SIG-M5 (cell line): Measurements from ENCODE around the gene RAPGEF4.

Experiments used
- DNase-seq: peaks from one replicate; lab custom pipeline; 2025; lab: John Stamatoyannopoulos, UW

The RAPGEF4 gene

DNA sequence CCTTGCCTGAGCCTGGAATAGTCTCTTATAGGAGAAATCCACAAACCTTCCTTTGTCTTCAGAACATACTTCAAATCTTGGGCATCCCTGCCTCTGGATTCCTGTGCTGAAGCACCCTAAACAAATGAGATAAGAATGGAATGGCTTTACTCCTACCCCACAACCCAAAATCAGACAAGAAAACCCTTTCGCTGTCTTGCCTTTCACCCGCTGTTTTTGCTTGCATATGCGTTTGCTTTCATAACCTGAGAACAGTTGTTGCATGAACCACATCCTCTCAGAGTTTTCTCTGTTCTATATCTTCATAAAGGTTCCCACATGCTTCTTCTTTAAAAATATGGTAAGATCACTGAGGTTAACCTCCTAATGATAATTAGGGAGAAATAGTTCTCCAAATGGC is 207.9 kb downstream of the RAPGEF4 start:
- no peak for DNase-seq

DNA sequence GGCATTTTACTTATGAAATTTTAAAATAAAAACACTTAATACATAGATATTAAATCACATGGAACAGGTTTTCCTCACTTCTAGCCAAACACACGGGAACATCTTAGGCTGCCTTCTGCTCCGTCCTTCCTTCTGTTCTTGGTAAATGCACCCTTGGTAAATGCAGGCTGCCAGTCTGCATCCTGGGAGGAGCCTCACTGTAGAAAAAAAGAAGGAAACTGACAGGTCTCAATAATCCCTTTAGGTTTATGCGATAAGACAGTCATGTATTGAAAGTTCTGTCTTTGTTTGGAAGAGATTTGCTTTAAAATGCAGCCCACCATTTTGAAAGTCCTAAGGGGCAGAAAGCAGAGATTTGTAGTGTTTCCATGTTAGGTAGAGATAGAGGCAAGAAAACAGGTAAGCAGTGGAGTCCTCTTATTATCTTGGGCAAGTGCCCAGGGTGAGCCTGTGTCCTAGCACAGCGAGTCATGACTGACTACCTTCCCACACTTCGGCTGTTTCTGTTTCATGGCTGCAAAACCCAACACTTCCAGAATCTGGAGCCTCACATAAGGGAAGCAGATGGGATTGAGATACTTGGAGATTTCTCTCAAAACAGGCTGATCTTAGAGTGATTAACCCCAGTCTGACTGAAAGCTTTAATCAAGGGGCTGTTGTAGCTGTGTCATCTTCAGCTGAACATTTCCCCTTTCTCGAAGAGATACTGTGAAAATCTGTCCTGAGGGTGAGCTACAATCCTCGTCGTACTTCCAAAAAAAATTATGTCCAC is 208.6 kb downstream of the RAPGEF4 start:
- DNase-seq = no peak

GRCh38 chr2:172944794-172945509 is 209.3 kb downstream of the RAPGEF4 start:
- DNase-seq = no peak

GRCh38 chr2:172945510-172945850 is 209.8 kb downstream of the RAPGEF4 start:
- no peak for DNase-seq

- DNase-seq = no peak
Observed at GRCh38 chr2:172947461-172948153, 212.0 kb downstream of the RAPGEF4 start.

DNA sequence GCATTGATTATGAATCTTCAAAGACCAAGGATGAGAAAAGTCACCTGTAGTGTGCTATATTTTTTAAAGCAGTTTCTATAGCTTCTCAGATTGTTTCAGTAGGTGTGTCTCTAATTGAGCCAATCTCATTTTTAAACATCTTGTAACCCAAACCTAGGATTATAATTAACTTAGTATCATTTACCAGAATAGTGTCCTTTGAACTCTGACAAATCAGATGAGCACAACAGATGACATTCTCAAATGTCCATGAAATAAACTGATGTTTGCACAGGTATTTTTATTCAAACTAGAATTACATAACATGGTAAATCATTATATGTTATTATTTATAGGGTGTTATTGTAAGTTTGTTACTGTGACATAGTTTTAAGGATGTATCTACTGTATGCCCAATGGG is 213.9 kb downstream of the RAPGEF4 start:
- DNase-seq = no peak

DNA sequence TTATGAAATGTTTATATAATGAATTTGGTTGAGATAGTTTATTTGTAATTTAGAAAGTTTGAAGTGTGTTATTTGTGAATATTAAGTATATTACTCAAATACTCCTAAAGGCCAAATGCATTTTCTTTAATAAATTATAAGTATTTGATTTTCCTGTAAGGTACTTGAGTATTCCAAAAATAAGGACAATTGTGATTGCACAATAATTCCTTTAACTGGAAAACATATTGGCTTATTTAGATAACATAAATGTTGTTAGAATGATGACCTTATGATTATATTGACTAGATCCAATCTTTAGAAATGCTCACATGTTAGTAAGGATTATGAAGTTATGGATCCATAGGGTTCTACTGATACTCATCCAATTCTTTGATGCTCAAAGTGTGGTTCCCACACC is 214.9 kb downstream of the RAPGEF4 start:
- no peak for DNase-seq

- no peak for DNase-seq
Observed at GRCh38 chr2:172951554-172951953, 215.9 kb downstream of the RAPGEF4 start.

DNA sequence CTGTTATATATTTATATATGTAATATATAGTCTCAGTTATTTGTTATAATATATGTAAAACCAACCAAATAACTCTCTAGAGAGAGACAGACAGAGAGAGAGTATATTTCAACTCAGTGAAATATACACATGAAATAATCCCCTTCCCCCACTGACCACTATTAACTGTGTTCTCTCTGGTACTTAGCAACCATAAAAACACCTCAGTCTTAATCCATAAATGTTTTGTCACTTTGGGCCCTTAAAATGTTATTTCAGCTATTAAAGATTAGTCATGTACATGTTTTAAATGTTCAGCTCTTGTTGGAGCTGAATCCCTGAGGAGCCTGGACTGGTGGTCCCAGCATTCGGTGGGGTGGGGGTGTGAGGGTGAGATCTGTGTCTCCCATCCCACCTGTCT is 217.8 kb downstream of the RAPGEF4 start:
- no peak for DNase-seq

GRCh38 chr2:172953970-172954852 is 218.6 kb downstream of the RAPGEF4 start:
- no peak for DNase-seq

DNA sequence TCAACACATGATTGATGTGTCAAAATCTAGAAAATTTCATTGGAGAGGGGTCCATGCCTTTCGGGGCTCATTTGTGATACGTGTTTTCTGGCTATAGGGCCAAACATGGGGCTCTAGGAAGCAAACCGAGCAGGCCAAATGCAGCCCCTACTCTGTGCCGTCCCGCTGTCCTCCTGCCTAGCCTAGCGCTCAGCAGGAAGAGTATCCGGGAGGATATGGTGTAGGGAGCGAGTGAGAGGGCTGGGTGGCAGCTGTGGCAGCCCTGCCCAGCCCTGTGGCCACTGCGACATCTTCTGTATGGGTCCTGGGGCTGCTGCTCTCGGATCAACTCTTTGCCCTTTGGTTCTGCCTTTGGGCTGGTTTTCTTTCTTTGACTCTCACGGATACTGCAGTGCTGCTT is 219.9 kb downstream of the RAPGEF4 start:
- no peak for DNase-seq

- no peak for DNase-seq
Observed at GRCh38 chr2:172957734-172958133, 222.1 kb downstream of the RAPGEF4 start.

- DNase-seq = no peak
Observed at GRCh38 chr2:172962082-172962481, 226.4 kb downstream of the RAPGEF4 start.

- DNase-seq = no peak
Observed at GRCh38 chr2:172962824-172963223, 227.2 kb downstream of the RAPGEF4 start.

DNA sequence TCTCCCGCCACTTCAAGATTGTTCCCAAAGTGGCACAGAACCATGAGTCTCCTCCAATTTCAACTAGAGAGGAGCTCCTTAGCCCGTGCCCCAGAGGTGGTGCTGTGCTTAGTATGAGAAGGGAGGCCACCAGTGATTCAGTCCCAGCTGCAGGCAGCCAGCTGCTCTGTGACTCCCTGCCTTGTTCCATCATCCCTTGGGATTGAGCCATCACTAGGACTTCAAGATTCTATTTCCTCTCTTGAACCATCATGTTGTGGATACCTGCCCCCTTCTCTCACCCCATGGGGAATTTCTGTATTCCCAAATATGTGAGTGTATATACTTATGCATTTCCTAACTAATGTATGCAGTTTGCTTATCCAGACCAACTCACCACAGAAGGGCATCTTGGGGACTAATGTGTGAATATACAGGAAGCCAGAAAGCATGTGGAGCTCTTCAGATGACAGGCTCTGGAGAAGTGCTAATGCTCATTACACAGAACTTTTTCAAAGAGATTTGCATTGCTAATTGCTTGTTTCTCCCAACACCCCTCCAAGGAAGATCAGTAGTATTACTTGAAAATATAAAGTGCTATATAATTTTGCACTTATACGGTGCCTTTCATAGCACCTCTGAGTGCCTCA is 229.0 kb downstream of the RAPGEF4 start:
- DNase-seq = no peak

GRCh38 chr2:172965433-172966212 is 230.0 kb downstream of the RAPGEF4 start:
- DNase-seq = no peak

DNA sequence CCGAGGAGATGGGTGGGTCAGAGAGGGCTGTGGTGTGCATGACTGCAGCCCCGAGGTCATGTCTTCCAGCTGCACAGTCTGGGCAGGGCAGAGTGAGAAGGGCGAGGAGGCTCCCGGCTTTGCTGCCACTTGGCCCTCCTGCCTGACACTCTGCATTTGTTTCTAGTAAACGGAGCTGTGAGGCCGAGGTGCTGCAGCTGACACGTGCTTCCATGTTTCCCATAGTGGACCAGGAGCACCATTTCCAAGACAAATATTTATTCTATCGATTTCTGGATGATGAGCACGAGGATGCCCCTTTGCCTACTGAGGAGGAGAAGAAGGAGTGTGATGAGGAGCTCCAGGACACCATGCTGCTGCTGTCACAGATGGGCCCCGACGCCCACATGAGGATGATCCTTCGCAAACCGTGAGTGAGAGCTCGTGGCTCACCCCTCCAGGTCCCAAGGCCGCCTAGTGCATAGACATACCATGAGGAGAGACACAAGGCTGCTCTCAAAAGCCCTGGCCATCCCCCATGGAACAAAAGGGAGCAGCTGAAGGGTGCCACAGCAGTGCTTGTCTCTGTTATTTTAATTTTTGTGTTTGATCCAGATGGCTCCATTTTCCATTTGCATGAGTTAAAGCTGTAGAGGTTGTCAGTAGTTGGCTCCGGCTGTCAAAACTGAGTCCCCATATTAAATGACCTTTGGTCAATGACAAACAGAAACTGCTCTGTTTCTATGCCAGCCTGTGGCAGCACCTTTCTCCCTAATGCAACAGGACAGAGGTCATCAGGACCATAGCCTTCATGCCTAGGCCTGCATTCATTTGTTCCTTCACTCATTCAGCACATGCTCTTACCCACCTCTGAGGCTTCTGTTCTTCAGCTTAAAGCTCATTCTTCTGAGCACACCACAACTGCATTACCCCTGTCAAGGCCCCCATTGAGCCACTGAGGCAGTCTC is 231.7 kb downstream of the RAPGEF4 start:
- no peak for DNase-seq

GRCh38 chr2:172968061-172968469 is 232.4 kb downstream of the RAPGEF4 start:
- DNase-seq = no peak

DNA sequence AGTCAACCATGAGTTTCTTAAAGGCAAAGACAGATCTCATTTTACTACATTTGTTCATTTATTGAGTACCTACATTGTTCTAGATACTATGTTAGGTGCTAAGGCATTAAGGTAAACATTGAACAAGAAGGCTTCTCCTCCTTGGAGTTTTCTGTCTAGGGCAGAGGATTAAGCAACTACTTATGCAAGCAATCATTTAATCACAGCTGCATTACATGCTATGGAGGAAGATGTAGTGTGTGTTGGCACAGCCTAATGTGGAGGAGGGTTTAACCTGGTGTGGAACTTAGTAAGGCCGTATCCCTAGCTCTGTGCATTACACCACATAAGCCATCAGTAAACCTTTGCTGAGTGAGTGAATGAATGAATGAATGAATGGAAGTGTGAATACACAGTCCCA is 233.5 kb downstream of the RAPGEF4 start:
- no peak for DNase-seq

GRCh38 chr2:172969609-172970008 is 234.0 kb downstream of the RAPGEF4 start:
- DNase-seq = no peak
